ENCODE data around the gene ZNF598.
"Not testable (repeated sequence)": the region's sequence is repeated elsewhere in the genome, so short reads cannot be mapped to it uniquely, and the experiment has no call there.

Gene ZNF598

GRCh38 chr16:1958143-1958491 is 51.5 kb downstream of the ZNF598 start:
- H3K9me3 Mint-ChIP-seq, DNase-seq, H3K27ac Mint-ChIP-seq, ATAC-seq, H3K27me3 Mint-ChIP-seq: not testable (repeated sequence)
- Mint-ChIP-seq H3K4me1 (peaks cover 42% of the 10 kb centered on the region), H3K4me3 (peak overlapping the region in 1 of 2 donors; percentile 18)

- Mint-ChIP-seq H3K4me1 (peaks cover 40% of the 10 kb centered on the region), H3K4me3 (peak overlapping the region in 1 of 2 donors; percentile 18), H3K27ac (peak overlapping the region in 1 of 2 donors; percentile 56)
- H3K27me3 Mint-ChIP-seq, H3K9me3 Mint-ChIP-seq, DNase-seq, ATAC-seq: not testable (repeated sequence)
Observed at GRCh38 chr16:1957434-1958142, 52.0 kb downstream of the ZNF598 start.

GRCh38 chr16:1953734-1954133 is 55.9 kb downstream of the ZNF598 start:
- ATAC-seq, result no peak
- Mint-ChIP-seq H3K4me3 (no peak overlapping the region), H3K9me3 (no peaks in the 10 kb centered on the region), H3K4me1 (peaks cover 8% of the 10 kb centered on the region), H3K27me3 (no peaks in the 10 kb centered on the region), H3K27ac (no peak overlapping the region)
- DNase-seq, result no peak

GRCh38 chr16:1950559-1950958 is 59.1 kb downstream of the ZNF598 start:
- Mint-ChIP-seq H3K4me3 (no peak overlapping the region), H3K27ac (no peak overlapping the region), H3K27me3 (no peaks in the 10 kb centered on the region), H3K9me3 (no peaks in the 10 kb centered on the region), H3K4me1 (peaks cover 6% of the 10 kb centered on the region)
- DNase-seq (no peak), ATAC-seq (no peak)

GRCh38 chr16:1950047-1950446 is 59.6 kb downstream of the ZNF598 start:
- Mint-ChIP-seq H3K27me3 (no peaks in the 10 kb centered on the region), H3K27ac (no peak overlapping the region), H3K4me1 (peaks cover 6% of the 10 kb centered on the region), H3K9me3 (no peaks in the 10 kb centered on the region), H3K4me3 (no peak overlapping the region)
- DNase-seq (no peak), ATAC-seq (no peak)

- Mint-ChIP-seq H3K27ac (no peak overlapping the region), H3K4me3 (no peak overlapping the region), H3K9me3 (no peaks in the 10 kb centered on the region), H3K27me3 (no peaks in the 10 kb centered on the region), H3K4me1 (peaks cover 10% of the 10 kb centered on the region)
- no peak for DNase-seq
- no peak for ATAC-seq
Observed at GRCh38 chr16:1949507-1949906, 60.1 kb downstream of the ZNF598 start.

Data from stimulated activated naive CD8-positive, alpha-beta T cell treated with anti-CD3 and anti-CD28 coated beads, Interleukin-15, amount 100 ng/mL, for 72 hours (primary cell).